ENCODE results near the gene RYR1.
A peak's percentile ranks its signal among the peaks of the same experiment; 100 is the strongest.
"Not testable (repeated sequence)": the region's sequence is repeated elsewhere in the genome, so short reads cannot be mapped to it uniquely, and the experiment has no call there.

Gene RYR1

DNA sequence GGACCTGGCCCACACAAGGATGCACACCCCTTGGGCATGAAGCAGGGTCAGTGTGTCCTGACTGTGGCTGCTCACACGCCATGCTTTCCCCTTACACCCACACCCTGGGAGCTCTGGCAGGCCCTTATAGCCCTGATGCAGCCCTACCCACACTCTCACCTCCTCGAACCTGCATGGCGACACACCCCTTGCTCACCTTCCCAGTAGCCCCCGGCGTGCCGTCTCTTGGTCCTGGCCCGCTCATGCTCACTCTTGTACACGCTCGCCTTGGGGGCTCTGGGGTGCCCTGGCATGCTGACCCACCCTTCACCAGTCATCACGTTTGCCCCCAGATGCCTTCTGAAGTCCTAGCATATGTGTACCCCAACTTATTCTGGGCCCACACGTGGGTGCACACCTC, 128.2 kb downstream of the RYR1 start:
- no peak for DNase-seq (ENCODE audit: low spot score)

DNA sequence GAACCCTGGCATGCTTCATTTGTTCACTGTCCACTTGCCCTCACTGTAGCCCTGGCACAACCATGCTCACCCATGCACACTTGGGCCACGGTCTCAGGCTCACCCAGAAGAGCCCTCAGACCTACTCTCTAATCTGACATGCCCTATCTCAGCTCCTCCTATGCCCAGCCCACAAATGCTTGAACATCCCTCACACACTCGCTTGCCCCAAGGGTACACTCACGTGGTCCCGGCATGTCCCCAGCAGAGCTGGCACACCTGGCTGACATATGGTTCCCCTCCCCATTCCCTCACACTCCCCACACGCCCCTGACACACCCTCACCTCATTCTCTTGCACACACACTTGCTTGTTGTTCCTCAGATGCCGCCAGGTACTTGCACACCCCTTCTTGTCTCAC, 128.6 kb downstream of the RYR1 start:
- DNase-seq (ENCODE audit: low spot score) = no peak

DNA sequence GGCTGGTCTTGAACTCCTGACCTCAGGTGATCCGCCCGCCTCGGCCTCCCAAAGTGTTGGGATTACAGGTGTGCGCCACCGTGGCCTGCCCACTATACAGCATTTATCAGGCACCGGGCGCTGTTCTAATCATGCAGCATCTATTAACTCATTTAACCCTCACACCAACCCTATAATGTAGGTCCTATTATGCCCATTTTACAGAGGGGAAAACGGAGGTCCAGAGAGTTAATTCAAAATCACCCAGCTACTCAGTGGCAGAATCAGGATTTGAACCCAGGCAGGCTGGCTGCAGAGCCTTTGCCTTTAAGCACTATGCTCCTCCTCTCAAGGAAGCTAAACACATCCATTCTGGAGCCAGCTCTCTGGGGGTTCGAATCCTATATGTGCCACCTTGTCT, 130.0 kb downstream of the RYR1 start:
- no peak for DNase-seq (ENCODE audit: low spot score)

- DNase-seq (ENCODE audit: low spot score) = no peak
Observed at GRCh38 chr19:38564981-38565690, 131.6 kb downstream of the RYR1 start.

GRCh38 chr19:38565691-38566105, 132.2 kb downstream of the RYR1 start:
- no peak for DNase-seq (ENCODE audit: low spot score)

DNA sequence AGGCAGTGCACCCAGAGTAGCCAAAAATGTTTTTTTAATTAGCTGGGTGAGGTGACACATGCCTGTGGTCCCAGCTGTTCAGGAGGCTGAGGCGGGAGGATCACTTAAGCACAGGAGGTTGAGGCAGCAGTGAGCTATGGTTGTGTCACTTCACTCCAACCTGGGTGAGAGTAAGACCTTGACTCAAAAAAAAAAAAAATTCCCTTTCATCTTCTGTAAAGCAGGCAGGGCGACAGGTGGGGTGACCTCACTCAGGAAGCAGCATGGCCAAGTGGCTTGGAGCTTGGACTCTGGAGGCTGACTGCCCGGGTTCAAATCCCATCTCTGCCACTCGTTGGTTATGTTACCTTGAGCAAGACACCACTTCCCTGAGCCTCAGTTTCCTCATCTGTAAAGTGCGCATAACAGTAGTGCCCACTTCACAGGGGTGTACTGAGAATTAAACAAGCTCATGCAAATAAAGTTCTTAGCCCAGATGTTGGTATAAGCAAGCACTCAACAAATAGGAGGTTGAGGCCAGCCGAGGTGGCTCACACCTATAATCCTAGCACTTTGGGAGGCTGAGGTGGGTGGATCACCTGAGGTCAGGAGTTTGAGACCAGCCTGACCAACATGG, 136.0 kb downstream of the RYR1 start:
- DNase-seq (ENCODE audit: low spot score) = no peak

- DNase-seq (ENCODE audit: low spot score) = no peak
Observed at GRCh38 chr19:38571682-38572081, 138.2 kb downstream of the RYR1 start.

GRCh38 chr19:38577826-38578225, 144.3 kb downstream of the RYR1 start:
- no peak for DNase-seq (ENCODE audit: low spot score)

GRCh38 chr19:38579304-38579703, 145.8 kb downstream of the RYR1 start:
- not testable (repeated sequence) for DNase-seq (ENCODE audit: low spot score)

DNA sequence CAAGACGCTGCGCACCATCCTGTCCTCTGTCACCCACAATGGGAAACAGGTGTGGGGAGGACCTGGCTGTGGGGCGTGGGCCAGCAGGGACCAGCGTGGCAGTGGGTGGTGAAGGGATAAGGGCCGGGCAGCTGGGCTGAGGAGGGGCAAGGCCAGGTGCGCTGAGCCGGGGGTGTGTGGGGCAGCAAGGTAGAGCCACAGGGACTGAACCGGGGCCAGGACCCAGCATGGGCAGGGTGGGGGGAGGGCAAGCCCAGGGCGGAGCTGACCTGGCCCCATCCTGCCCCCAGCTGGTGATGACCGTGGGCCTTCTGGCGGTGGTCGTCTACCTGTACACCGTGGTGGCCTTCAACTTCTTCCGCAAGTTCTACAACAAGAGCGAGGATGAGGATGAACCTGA, 146.6 kb downstream of the RYR1 start:
- DNase-seq (ENCODE audit: low spot score) = no peak

DNA sequence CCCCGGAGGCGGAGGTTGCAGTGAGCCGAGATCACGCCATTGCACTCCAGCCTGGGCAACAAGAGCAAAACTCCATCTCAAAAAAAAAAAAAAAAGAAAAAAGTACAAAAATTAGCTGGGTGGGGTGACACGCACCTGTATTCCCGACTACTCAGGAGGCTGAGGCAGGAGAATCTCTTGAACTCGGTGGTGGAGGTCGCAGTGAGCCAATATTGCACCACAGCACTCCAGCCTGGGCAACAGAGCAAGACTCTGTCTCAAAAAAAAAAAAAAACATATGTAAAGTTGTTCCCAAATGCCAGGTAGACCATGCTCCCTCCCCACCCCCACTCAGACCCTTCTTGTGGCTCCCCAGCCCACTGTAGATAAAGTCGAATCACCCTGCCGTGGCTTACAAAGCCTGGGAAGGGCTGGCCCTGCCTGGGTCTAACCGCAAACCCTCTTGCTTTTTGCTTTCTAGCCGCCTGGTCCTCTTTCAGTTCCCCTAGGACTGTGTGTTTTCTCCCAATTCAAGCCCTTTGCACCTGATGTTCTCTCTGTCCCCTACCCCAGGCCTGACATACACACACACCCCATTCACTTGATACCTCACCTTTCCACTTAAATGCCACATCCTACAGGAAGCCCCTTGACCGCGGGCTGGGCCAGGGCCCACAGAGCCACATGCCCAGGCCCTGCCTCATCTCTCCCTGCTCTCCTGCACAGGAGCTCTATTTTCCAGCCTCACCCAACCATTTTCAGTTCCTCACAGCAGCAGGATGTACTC, 149.9 kb downstream of the RYR1 start:
- DNase-seq (ENCODE audit: low spot score) = no peak

- no peak for DNase-seq (ENCODE audit: low spot score)
Observed at GRCh38 chr19:38583985-38584305, 150.5 kb downstream of the RYR1 start.

DNA sequence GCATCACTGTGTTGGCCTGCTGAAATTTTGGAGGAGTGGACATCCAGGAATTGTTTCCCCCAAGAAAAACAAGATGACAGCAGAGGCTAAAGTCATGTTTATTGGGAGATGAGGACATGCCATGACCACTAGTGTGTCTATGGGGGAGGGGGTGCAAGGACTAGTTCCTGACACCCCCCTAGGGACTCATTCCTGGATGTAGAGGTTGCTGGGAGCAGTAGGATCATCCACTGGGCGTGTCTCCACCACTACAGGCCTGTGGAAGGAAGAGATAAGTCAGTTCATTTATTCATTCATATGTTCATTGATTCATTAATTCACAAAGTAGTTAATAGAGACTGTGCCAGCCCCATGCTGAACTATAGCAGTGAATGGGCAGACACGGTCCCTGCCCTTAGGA, 154.1 kb downstream of the RYR1 start:
- DNase-seq (ENCODE audit: low spot score) = no peak

GRCh38 chr19:38588041-38588440, 154.6 kb downstream of the RYR1 start:
- DNase-seq (ENCODE audit: low spot score) = no peak

- peak; percentile 75 for DNase-seq (ENCODE audit: low spot score)
Observed at GRCh38 chr19:38592940-38593339, 159.4 kb downstream of the RYR1 start.

GRCh38 chr19:38596057-38596981, 162.8 kb downstream of the RYR1 start:
- DNase-seq (ENCODE audit: low spot score) = peak; percentile 88

GRCh38 chr19:38597075-38597474, 163.6 kb downstream of the RYR1 start:
- DNase-seq (ENCODE audit: low spot score) = no peak

- no peak for DNase-seq (ENCODE audit: low spot score)
Observed at GRCh38 chr19:38599722-38600121, 166.2 kb downstream of the RYR1 start.

DNA sequence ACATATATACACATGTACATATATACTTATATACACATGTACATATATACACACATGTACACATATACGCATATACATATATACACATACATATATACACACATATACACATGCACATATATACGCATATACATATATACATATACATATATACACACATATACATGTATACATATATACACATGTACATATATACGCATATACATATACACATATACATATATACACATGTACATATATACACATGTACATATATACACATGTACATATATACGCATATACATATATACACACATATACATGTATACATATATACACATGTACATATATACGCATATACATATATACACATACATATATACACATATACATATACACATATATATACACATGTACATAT, 169.4 kb downstream of the RYR1 start:
- not testable (repeated sequence) for DNase-seq (ENCODE audit: low spot score)

- DNase-seq (ENCODE audit: low spot score) = no peak
Observed at GRCh38 chr19:38606131-38606530, 172.6 kb downstream of the RYR1 start.

GRCh38 chr19:38614289-38614688, 180.8 kb downstream of the RYR1 start:
- no peak for DNase-seq (ENCODE audit: low spot score)

GRCh38 chr19:38615007-38615581, 181.6 kb downstream of the RYR1 start:
- DNase-seq (ENCODE audit: low spot score) = no peak

Measured in HuH-7 (cell line).